GM12872 (cell line): Measurements from ENCODE around the gene SP110.

ENCODE experiments used
- TF ChIP-seq, protein P1 (sequence below): IDR thresholded peaks from 3 replicates; pipeline ENCODE4 v1.5.1; 2011; ENCODE audit warnings: low read depth, mild to moderate bottlenecking, low read length, moderate library complexity; ENCODE audit not compliant: insufficient read depth

The SP110 gene

DNA sequence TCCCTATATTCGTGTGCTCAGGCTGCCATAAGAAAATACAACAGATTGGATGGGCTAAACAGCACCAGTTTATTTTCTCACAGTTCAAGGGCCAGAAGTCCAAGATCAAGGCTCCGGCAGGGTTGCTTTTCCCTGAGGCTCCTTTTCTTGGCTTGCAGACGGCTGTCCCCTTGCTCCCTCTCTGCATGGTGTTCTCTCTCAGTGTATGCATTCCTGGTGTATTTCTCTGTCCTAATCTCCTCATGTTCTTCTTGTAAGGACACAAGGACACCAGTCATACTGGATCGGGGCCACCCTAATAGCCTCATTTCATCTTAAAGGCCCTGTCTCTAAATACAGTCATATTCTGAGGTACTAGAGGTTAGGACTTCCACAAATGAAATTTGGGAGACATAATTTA, 88.4 kb downstream of the SP110 start:
- TF ChIP-seq, protein P1, sequence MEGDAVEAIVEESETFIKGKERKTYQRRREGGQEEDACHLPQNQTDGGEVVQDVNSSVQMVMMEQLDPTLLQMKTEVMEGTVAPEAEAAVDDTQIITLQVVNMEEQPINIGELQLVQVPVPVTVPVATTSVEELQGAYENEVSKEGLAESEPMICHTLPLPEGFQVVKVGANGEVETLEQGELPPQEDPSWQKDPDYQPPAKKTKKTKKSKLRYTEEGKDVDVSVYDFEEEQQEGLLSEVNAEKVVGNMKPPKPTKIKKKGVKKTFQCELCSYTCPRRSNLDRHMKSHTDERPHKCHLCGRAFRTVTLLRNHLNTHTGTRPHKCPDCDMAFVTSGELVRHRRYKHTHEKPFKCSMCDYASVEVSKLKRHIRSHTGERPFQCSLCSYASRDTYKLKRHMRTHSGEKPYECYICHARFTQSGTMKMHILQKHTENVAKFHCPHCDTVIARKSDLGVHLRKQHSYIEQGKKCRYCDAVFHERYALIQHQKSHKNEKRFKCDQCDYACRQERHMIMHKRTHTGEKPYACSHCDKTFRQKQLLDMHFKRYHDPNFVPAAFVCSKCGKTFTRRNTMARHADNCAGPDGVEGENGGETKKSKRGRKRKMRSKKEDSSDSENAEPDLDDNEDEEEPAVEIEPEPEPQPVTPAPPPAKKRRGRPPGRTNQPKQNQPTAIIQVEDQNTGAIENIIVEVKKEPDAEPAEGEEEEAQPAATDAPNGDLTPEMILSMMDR = no peak

GRCh38 chr2:230130668-230131364, 89.0 kb downstream of the SP110 start:
- TF ChIP-seq, protein P1 = no peak

DNA sequence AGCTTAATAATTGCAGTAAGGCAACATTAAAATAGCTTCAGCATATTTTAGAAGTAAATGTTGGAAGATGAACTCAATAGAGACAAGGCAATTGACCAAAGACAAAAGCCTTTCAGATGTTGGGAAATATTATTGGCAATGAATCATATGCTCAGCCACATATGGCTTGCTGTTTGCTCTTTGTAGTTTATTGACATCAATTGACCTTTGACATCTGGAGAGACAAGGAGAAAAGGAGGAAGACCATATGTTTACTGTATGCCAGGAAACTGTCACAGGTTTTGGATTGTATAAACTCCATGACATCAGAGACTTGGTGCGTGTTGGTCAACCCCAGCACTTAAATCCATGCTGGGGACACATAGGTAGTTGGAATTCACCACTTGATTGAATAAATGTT, 90.4 kb downstream of the SP110 start:
- TF ChIP-seq, protein P1 = no peak

DNA sequence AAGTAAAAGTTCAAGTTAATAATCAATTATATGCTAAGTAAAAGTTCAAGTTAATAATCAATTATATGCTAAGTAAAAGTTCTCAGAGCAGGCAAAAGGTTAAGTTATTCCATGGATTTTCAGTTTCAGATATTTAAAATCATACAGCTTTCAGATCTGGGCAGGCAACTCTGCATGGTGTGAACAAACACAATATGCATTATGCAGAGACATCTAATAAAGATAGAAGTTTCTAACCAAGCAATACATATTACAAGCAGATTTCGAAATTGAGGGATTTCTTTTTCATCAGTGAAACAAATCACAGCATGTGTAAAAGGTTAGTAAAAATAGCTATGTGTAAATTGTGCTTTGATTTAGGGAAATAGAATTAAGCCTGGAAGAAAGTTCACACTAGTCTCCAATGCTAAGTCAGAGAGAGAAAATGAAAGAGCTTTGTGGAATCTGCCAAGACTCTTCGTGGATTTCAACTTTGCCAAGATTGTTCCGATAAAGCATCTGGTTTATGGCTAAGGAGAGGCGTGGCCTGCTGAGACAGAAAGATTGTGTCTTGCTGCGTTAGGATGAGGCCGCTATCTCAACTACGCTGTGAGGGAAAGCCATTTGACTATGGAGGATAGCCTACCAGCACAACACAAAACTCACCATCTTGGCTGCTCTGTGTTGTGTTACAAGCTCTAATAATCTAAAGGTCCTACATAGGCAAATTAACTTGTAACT, 91.0 kb downstream of the SP110 start:
- TF ChIP-seq, protein P1 = no peak

- TF ChIP-seq, protein P1 = no peak
These were observed 92.6 kb downstream of the SP110 start for GRCh38 chr2:230127195-230127594.

DNA sequence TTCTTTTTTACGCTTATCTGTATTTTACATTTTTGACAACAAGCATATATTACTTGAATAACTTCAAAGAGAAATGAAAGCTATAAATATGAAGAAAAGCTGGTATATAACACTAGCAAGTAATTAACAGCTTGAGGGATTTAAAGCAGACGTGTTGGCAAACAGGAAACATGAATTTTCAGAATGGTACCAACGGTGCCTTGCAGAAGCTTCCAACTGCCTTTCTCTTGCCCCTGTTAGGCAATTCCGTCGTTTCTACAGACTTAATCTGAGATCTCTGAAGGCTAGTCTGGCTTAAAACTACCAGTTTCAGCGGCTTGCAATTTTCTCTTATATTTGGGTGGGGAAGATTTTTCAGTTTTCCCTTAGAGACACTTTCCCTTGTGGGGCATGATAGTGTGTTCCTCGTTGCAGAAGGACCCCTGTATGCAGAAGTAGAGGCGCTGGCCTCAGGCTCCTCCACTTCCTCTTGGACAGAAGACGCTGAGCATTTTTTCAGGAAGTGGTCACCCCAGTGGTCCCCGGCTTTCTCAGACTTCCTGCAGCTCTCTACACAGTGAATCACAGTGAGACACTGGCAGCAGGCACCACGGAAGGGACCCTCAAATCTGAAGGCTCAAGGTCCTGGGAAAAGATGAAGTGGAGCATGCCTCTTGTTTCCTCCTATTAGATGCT, 94.9 kb downstream of the SP110 start:
- TF ChIP-seq, protein P1 = no peak

GRCh38 chr2:230124235-230124634, 95.5 kb downstream of the SP110 start:
- TF ChIP-seq, protein P1 = no peak
